Fibroblast of peridontal ligament (primary cell): Measurements from ENCODE around the gene PEX10.
"Not testable (repeated sequence)": the region's sequence is repeated elsewhere in the genome, so short reads cannot be mapped to it uniquely, and the experiment has no call there.

ENCODE experiments used
- DNase-seq: peaks from one replicate; pipeline ENCODE4 v3.0.0-alpha.2; 2010; ENCODE audit errors: extremely low read depth

Gene PEX10

DNA sequence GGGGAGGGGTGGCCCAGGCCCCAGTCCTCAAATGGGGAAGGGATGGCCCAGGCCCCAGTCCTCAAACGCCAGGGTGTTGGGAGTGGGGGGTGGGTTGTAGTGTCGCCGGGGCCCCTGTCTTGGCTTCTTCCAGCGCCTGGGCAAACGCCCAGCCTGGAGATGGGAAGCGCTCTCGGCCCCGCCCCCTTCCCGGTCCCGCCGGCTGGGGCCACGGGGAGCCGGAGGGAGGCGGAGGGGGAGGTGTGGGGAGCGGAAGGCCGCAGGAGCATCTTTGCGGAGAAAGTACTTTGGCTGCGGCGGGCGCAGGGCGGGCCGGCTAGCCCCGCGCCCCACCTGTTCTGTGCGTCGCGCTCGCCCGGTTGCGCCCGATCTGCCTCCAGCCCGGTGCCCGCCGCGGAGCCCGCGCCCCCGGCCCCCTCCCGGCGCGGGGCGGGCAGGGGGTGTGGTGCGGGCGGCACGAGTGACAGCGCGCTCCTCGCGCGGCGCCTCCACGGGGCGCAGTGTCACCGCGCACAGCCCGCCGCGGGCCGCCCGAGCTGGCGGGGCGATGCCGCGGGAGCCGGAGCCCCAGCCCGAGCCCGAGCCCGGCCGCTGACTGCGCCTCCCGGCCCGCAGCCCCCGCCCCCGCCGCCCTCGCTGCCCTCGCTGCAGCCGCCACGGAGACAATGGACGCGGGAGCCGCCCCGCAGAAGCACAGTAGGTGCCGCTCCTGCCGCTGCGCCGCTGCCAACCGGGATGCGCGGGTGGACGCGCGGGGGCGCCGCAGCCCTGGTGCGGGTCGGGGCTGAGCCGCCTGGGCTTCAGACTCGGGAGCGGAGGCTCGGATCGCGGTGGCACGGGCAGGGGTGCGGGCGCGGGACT lies 31.1 kb upstream of the PEX10 start:
- no peak for DNase-seq

DNA sequence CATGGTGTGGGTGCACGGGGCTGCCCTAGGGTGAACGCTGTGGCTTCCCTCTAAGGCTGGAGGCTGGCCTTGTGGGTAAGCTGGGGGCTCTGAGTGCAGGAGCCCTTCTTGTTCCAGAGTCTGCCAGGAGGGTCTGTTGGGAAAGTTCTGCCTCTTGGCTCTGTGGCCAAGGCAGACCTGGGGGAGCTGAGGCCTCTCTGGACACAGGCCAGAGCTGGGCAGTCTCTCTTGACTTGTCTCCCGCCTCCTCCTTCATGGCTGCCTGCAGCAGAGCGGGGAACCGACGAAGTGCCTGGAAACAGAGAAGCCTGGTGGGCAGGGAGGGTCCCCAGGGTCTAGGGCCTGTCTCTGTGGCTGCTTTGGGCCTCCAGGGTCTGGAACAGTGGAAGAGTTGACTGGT lies 30.3 kb upstream of the PEX10 start:
- no peak for DNase-seq

DNA sequence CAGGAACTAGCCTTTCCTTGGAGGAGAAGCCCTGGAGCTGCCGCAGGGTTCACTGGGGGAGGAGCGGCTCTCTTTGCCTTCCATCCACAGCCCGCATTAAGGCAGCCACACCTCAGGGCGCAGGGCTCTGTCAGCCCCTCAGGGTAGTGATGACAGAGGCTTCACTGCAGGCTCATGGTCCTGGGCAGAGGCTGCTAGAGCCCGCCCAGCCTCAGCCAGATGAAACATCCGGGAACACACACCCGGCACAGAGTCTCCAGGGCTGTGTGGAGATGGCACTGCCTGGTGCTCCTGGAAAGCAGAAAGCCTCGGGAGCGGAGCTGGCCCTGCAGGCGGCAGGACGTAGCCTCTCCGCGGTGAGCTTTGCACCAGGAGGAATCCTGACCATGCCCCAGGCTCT lies 29.4 kb upstream of the PEX10 start:
- no peak for DNase-seq

DNA sequence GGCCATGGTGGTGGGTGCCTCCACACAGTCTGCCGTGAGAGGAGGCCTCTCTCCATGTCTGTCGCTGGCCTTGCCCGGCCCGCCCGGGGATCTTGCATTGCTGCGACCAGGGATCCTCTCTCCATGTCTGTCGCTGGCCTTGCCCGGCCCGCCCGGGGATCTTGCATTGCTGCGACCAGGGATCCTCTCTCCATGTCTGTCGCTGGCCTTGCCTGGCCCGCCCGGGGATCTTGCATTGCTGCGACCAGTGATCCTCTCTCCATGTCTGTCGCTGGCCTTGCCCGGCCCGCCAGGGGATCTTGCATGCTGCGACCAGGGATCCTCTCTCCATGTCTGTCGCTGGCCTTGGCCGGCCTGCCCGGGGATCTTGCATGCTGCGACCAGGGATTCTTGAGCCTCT lies 28.0 kb upstream of the PEX10 start:
- not testable (repeated sequence) for DNase-seq

DNA sequence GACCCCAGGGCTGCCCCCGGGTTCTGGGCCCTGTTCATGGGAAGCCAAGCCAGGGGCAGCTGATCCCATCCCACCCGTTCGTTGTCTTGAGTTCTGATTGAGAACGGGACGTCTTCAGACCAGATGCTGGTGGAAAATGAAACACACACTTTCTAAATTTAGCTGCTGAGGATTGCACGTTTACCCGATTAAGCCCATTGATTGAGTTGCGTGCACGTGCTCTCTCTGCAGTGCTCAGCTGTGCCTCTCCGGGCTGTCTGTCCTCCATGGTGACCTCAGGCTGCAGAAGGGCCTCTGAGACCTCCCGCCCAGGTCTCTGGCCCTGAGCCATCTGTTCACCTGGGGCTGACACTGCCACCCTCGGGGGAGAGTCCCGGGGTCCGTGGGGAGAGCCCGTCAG lies 27.0 kb upstream of the PEX10 start:
- no peak for DNase-seq

DNA sequence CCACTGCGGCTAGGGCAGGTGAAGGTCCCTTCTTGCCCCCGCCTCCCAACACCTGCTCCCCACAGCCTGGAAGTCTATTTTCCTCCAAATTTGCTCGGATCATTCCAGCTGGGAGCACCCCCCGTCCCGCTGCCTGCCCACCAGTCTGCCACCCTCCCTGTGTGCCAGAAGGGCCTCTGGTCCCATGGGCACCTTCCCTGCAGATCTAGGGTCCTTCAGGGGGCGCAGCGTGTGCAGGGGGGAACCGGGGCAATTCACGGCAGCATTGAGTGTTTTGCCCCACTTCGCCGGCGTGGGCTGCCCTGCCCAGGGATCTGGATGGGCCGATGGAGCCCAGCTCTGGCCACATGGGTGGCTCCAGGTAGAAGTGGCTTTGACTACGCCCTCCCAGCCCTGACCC lies 26.3 kb upstream of the PEX10 start:
- no peak for DNase-seq

DNA sequence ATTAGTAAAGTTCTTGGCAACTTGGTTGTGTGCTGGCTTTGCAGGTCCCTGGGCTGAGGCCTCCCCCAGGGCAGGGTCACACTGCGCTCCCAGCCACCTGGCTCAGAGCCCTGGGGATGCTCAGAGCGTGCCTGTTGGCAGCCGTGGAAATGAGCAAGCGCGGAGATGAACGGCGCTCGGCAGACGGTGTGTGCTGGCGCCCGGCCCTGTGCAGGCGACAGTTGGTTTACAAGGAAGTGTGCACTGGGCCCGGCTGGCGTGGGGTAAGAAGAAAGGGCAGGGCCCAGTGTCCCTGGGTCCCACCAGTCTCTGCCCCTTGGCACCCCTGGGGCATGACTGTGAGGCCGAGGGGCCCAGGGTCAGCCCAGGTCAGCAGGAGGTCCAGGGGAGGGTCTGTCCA lies 25.7 kb upstream of the PEX10 start:
- DNase-seq, result no peak

DNA sequence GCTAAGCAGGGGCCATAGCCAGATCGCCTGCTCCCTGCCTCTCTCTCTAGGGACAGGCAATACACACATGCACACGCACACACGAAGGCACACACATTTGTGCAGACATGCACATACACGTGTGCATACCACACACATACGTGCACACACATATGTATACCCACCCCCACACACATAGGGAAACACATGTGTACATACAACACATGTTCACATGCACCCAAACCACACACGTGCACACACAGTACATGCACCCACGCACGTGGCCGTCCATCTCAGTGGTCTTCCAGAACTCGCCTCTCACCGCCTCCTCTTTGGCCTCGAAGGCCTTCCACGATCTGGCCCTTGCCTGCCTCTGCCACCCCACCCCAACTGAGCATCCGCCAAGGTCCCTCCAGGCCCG lies 25.3 kb upstream of the PEX10 start:
- no peak for DNase-seq

DNA sequence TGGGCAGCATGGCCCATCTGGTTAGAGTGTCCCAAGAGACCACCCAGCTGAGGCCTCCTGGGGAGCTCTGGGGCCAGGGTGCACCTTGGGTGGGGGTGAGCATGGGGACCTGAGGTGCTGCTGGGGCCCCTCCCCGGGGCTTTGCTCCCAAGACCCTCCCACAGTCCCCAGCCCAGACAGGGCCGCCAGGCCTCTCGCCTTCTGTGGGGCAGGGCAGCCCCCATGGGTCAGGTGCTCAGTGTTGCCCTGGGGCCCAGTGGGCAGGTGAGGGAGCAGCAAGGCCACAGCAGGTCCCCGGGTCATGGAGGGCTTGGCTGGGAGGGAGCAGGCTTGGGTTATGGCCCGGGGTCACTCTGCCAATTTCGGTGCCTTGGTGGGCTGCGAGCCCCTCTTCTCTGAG lies 24.5 kb upstream of the PEX10 start:
- no peak for DNase-seq

DNA sequence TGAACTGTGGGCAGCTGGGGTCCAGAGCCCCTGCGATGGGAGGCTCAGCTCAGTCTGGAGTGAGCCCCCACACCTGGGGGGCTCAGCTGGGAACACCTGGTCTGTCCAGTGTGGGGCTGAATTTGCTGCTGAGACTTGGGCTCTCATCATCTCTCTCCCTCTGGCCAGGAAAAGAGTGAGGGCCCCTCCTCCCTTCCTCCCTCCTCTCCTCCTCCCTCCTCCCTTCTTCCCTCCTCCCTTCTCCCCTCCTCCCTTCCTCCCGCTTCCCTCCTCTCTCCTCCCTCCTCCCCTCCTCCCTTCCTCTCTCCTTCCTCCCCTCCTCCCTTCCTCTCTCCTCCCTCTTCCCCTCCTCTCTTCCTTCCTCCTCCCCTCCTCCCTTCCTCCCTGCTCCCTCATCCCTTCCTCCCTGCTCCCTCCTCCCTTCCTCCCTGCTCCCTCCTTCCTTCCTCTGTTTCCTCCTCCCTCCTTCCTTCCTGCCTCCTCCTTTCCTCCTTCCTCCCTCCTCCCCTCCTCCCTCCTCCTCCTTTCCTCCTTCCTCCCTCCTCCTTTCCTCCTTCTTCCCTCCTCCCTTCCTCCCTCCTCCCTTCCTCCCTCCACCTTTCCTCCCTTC lies 23.5 kb upstream of the PEX10 start:
- DNase-seq, result no peak

DNA sequence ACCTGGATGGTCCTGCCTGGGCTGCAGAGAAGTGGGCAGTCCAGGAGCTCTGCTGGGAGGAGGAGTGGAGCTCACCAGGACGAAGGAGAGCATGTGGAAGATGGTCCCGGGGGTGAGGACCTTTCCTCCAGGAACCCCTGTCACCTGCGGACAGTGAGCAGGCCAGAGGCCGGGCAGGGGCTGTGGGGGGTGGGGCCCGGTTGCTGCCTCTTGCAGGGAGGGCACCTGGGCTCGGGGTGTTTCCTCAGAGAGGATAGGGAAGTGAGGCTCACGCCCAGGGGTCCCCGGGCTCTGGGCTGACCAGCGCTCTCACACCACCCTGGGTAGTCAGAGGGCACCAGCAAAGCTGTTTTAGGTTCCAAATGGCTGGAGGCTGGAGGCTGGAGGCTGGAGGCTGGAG lies 22.7 kb upstream of the PEX10 start:
- no peak for DNase-seq

DNA sequence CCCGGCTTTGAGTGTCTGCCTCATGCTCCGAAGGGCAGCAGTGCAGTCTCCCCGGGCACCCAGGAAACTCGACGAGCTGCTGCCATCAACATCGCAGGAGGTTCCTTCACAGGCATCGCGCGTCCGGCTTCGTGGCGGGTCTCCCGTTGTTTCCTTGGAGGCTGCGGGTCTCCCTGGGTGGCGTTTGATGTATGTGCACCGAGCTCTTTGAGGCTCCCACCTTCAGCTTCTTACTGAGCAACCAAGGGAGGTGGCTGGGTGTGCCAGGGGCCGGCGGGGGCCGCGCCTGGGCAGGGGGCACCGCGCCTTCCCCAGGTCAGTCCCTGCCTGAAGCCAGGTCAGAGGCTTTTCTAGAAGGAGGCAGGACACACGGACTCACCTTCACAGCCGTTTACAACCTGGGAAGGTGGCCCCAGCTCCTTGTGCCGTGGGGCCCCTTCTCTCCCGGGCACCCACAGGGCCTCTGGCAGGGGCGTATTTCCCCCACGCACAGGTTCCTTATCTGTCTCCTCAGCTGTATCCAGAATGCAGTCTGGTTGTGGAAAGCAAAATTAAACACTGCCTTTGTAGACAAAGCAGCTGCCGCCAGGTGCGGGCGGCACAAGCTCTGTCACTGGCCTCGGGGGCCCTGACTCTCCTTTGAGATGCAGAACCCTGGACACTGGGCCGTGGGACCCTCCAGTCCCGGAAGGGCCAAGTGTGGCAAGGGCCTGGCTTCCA lies 21.7 kb upstream of the PEX10 start:
- no peak for DNase-seq

DNA sequence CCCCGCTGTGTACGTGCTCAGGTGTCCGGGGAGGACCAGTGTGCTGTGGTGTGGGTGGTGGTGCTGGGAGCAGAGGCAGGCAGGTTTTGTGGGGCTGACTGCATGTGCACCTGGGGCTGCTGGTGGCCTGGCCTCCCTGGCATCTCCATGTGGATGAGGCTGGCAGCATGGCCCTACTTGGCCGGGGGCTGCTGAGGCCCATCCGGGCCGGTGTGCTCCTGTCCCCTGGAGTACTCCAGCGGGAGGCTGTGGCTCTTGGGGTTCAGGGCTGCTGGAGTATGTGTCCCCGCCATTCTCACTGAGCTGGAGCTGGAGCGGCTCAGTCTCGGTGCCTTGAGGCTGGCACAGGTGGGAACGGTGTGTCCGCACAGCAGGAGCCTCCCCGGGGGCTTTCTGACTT lies 20.8 kb upstream of the PEX10 start:
- DNase-seq, result no peak

DNA sequence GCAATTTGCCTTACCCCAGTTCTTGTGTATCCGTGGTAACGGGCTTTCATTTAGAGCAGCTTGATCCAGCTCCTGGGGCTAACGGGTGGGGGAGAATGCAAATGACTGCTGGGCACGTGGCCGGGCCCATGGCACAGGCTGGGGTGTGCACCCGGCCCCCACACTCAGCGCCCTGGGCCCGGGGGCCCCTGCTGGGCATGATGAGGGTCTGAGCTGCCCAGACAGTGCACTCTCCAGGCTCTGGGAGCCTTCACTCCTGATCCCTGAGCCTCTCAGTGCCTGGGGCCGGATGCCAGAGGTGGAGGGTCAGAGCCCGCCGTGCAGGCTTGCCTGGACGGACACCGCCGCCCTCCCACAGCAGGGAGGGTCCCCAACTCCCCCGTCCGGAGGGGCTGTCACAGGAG lies 20.1 kb upstream of the PEX10 start:
- no peak for DNase-seq

DNA sequence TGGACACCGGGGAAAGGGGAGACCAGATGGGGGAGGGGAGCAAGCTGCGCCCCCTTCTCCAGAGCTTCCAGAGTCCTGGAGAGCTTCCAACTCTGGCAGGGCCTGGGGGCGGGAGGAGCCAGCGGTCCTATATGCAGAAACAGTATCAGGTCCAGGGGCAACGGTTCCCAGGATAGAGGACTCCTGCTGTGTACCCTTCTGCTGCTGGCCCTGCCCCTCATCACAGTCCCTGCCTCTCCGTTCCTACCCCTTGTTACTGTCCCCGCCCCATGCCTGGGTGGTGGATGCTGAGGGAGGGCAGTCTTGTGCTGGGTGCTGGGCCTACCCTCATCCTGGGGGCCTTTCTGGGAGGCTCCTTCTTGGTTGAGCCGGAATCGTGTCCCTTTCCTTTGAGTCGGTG lies 19.2 kb upstream of the PEX10 start:
- DNase-seq, result no peak

DNA sequence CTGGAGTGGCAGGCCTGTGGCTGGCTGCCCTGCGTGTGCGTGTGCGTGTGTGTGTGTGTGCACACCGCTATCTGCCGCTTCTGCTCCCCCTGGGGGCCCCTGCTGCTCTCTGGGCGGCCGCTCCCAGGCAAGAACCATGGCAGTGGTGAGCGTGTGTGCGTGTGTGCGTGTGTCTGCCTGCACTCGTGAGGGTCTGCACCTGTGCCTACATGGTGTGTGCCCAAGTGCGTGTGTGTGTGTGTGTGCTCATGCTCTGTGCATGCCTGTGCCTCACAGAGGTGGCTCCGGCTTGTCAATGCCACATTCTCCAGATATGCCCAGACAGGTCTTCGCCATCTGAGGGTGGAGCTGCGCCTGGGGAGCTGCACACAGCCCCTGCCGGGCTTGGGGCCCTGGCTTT lies 18.7 kb upstream of the PEX10 start:
- DNase-seq, result no peak

DNA sequence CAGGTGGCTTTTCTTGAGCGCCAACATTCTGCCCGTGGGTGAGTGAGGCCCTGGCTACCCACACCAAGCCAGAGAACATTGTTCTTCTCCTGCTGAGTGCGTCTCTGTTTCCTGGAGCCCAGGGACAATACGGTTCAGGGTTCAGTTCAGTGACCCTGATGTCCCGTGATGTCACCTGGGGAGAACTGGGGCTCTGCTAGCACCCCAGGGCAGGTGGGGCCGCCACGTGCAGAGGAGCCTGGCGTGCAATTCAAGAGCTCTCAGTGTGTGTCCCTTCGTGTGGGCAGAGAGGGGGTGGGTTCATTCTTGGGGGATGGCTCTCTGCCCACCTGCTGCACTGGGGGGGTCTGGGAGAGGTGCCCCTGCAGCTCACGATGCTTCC lies 18.2 kb upstream of the PEX10 start:
- no peak for DNase-seq

DNA sequence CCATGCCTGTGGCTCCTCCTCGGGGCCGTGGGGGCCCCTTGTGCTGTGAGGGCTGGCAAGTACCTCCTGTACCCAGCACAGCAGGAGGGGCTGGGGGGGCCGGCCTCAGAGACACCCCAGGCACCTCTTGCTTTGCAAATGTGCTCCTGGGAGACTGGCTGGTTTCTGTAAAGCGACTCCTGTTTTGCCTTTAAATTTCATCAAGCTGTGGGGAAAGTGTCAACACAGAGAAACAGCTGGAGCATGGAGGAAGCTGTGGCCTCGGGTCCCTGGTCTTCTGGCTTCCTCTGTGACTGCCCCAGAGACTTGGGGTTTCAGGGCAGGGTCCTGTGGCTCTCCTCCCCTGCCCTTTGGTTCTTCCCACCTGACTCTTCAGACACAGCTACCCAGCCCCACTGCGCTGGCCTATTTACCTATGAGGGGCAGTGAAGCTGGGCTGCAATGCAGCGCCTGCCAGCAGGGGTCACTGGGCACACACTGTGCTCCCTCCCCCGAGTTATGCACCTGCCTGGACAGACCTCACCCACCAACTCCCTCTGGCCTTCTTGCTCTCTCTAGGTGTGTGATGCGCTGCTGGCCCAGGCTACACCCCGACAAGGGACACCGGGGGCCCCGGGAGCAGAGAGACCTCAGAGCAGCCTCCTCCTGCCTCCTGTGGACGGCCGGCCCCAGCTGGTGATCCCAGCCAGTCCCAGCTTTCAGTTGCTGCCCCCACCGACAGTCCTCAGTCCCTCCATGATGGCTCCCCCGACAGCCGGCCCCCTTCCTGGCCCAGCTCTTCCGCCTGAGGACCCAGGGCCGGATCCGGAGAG lies 17.6 kb upstream of the PEX10 start:
- no peak for DNase-seq

DNA sequence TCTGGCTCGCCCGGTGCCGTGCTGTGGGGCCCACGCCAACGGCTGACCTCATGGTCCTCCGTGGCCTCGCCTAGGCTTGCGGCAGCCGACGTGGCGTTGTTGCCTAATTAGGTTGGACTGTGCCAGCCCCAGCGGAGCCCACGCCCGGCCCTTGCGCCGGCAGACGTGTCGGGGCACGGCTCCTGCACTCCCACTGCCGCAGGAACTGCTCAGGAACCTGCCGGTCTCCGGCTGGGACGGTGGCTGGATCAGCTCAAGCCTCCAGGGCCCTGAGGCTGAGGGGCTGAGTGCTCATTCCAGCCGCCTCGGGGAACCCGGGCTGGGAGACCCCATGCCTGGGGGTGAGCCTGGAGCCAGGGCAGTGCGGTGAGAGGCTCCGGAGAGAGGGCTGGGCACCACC lies 16.1 kb upstream of the PEX10 start:
- no peak for DNase-seq

DNA sequence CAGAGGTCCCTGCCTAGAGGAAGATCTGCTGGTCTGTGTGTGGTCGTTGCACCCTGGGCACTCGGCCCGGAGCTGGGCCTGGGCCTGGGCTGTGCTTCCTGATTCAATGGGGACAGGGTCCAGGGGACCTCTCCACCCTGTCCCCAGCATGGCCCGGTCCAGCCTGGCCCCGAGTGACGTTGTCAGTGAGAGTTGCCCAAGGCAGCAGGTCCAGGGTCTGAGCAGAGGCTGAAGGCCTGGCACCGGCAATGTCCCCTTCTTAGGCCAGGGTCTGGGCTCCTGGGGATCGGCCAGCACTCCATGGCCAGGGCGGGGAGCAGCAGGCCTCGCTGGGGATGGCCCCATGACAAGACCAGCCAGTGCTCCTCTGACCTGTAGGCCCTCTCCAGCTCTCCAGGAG lies 15.6 kb upstream of the PEX10 start:
- DNase-seq, result no peak

DNA sequence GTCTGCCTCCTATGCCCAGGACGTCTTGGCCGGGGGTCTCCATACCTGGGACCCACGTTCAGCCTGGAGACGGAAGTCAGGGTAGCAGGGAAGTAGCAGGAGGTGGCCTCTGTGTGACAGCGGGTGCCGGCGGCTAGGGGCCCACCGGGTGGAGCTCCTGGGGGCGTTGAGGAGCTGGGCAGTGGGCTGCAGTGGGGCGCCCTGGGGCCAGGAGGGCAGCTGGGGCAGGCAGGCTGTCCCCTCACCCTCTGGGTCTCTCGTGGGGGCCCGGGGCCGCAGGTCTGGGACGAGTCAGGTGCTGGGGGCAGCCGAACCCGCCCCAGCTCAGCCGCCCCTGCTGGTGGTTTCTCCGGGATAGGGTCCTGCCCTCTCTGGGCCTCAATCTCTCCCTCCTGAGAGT lies 14.7 kb upstream of the PEX10 start:
- DNase-seq, result no peak

DNA sequence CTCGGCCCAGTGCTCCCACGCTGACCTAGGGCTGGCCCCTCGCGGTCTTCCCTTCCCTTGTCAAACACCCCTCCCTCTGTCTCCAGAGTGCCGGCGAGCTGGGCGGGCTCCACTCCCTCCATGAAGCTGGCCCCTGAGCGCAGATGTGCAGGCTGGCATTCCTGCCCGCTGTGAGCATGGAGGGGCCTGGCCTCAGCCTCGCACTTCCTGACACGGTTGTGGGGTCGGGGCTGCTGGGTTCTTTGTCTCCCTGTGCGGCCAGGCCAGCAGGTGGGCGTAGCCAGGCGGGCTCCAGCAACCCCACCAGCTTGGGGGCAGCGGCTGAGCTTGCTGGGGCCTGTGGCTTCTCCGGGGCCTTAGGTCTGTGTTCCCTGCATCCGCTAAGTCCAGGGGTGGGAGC lies 14.2 kb upstream of the PEX10 start:
- DNase-seq, result no peak
